ENCODE data around the gene ING4. TPM values are rescaled to one million over a fixed set of nuclear protein-coding genes. Genes with fewer than 3 reads are reported as not detected.

Gene ING4
- total and polyA plus RNA-seq, 5 donors from 2014 or later = 34.6 to 90.6 (median 80.8) TPM

GRCh38 chr12:6607751-6608591 lies 54.9 kb downstream of the ING4 start:
- DNase-seq (peak; percentile 60 to 74 (median 71)), ATAC-seq (ENCODE audit: low read depth in 2 of 2) (peak; percentile 10 to 19)
- peaks cover 18 to 59% (median 42%) of the 10 kb centered on the region in 4 donors for H3K4me1 Mint-ChIP-seq
- Histone ChIP-seq H3K4me3 (ENCODE audit: low read depth, low read length) (peak overlapping the region; percentile 18), H3K27ac (ENCODE audit: insufficient read depth, low read length, poor library complexity, severe bottlenecking) (peak overlapping the region; percentile 96), H3K4me1 (ENCODE audit: control insufficient read depth, insufficient read depth, low read length, poor library complexity, severe bottlenecking) (peaks cover 58% of the 10 kb centered on the region), H3K9me3 (ENCODE audit: control insufficient read depth in 2 of 2, low read length in 2 of 2) (no peaks in the 10 kb centered on the region), H3K36me3 (ENCODE audit: control insufficient read depth, insufficient read depth, low read length) (no peaks in the 10 kb centered on the region), H3K27me3 (ENCODE audit: control insufficient read depth, insufficient read depth, low read length) (no peaks in the 10 kb centered on the region)
- peaks cover 4% of the 10 kb centered on the region for H3K27me3 Mint-ChIP-seq
- H3K4me3 Mint-ChIP-seq = no peak overlapping the region
- no peak overlapping the region for H3K27ac Mint-ChIP-seq
- peaks cover 8% of the 10 kb centered on the region for H3K36me3 Mint-ChIP-seq
- H3K9me3 Mint-ChIP-seq = peaks cover 0 to 3% (median 0%) of the 10 kb centered on the region in 7 donors

- peak overlapping the region; percentile 94 for H3K4me3 ChIP-seq (ENCODE audit: low read depth, low read length)
- H3K27ac ChIP-seq (ENCODE audit: insufficient read depth, low read length, poor library complexity, severe bottlenecking) = peak overlapping the region; percentile 96
- Mint-ChIP-seq H3K27me3 (peaks cover 4% of the 10 kb centered on the region), H3K4me1 (peaks cover 10 to 59% (median 42%) of the 10 kb centered on the region in 4 donors), H3K9me3 (peaks cover 0 to 4% (median 0%) of the 10 kb centered on the region in 7 donors), H3K36me3 (peaks cover 17% of the 10 kb centered on the region), H3K4me3 (peak overlapping the region in 3 of 4 donors; percentile 90 to 97 (median 94)), H3K27ac (peak overlapping the region; percentile 93 to 97 (median 95))
- H3K4me1 ChIP-seq (ENCODE audit: control insufficient read depth, insufficient read depth, low read length, poor library complexity, severe bottlenecking) = peaks cover 53% of the 10 kb centered on the region
- no peaks in the 10 kb centered on the region for H3K9me3 ChIP-seq (ENCODE audit: control insufficient read depth in 2 of 2, low read length in 2 of 2)
- DNase-seq = peak; percentile 55 to 70 (median 69)
- no peaks in the 10 kb centered on the region for H3K27me3 ChIP-seq (ENCODE audit: control insufficient read depth, insufficient read depth, low read length)
- peak; percentile 33 to 38 for ATAC-seq (ENCODE audit: low read depth in 2 of 2)
- H3K36me3 ChIP-seq (ENCODE audit: control insufficient read depth, insufficient read depth, low read length) = peaks cover 10% of the 10 kb centered on the region
These were observed 56.4 kb downstream of the ING4 start for GRCh38 chr12:6606331-6607131.

- peak overlapping the region; percentile 93 to 97 (median 95) for H3K27ac Mint-ChIP-seq
- H3K4me1 ChIP-seq (ENCODE audit: control insufficient read depth, insufficient read depth, low read length, poor library complexity, severe bottlenecking) = peaks cover 45% of the 10 kb centered on the region
These were observed 57.2 kb downstream of the ING4 start for GRCh38 chr12:6605421-6606330.

GRCh38 chr12:6604259-6605029 lies 58.5 kb downstream of the ING4 start:
- Histone ChIP-seq H3K4me3 (ENCODE audit: low read depth, low read length) (peak overlapping the region; percentile 94), H3K9me3 (ENCODE audit: control insufficient read depth in 2 of 2, low read length in 2 of 2) (no peaks in the 10 kb centered on the region), H3K4me1 (ENCODE audit: control insufficient read depth, insufficient read depth, low read length, poor library complexity, severe bottlenecking) (peaks cover 45% of the 10 kb centered on the region), H3K27ac (ENCODE audit: insufficient read depth, low read length, poor library complexity, severe bottlenecking) (peak overlapping the region; percentile 96), H3K36me3 (ENCODE audit: control insufficient read depth, insufficient read depth, low read length) (peaks cover 31% of the 10 kb centered on the region), H3K27me3 (ENCODE audit: control insufficient read depth, insufficient read depth, low read length) (no peaks in the 10 kb centered on the region)
- peak overlapping the region; percentile 93 to 97 (median 95) for H3K27ac Mint-ChIP-seq
- peaks cover 0 to 4% (median 0%) of the 10 kb centered on the region in 7 donors for H3K9me3 Mint-ChIP-seq
- no peak for ATAC-seq (ENCODE audit: low read depth in 2 of 2)
- DNase-seq = no peak
- H3K36me3 Mint-ChIP-seq = peaks cover 36% of the 10 kb centered on the region
- H3K4me3 Mint-ChIP-seq = peak overlapping the region in 3 of 4 donors; percentile 90 to 97 (median 94)
- H3K27me3 Mint-ChIP-seq = peaks cover 4% of the 10 kb centered on the region
- H3K4me1 Mint-ChIP-seq = peaks cover 4 to 55% (median 36%) of the 10 kb centered on the region in 4 donors

More at GRCh38 chr12:6605421-6606330, 57.2 kb downstream of the ING4 start:
- peaks cover 0 to 4% (median 0%) of the 10 kb centered on the region in 7 donors for H3K9me3 Mint-ChIP-seq
- peaks cover 4 to 56% (median 35%) of the 10 kb centered on the region in 4 donors for H3K4me1 Mint-ChIP-seq
- peak; percentile 26 to 37 for ATAC-seq (ENCODE audit: low read depth in 2 of 2)
- DNase-seq = peak; percentile 37 to 59 (median 52)
- Histone ChIP-seq H3K4me3 (ENCODE audit: low read depth, low read length) (peak overlapping the region; percentile 94), H3K27ac (ENCODE audit: insufficient read depth, low read length, poor library complexity, severe bottlenecking) (peak overlapping the region; percentile 96), H3K27me3 (ENCODE audit: control insufficient read depth, insufficient read depth, low read length) (no peaks in the 10 kb centered on the region), H3K36me3 (ENCODE audit: control insufficient read depth, insufficient read depth, low read length) (peaks cover 19% of the 10 kb centered on the region), H3K9me3 (ENCODE audit: control insufficient read depth in 2 of 2, low read length in 2 of 2) (no peaks in the 10 kb centered on the region)
- peak overlapping the region in 3 of 4 donors; percentile 90 to 97 (median 94) for H3K4me3 Mint-ChIP-seq
- H3K36me3 Mint-ChIP-seq = peaks cover 25% of the 10 kb centered on the region
- peaks cover 4% of the 10 kb centered on the region for H3K27me3 Mint-ChIP-seq

GRCh38 chr12:6603095-6603567 lies 59.8 kb downstream of the ING4 start:
- H3K27me3 Mint-ChIP-seq = peaks cover 4% of the 10 kb centered on the region
- no peak for ATAC-seq (ENCODE audit: low read depth in 2 of 2)
- H3K36me3 Mint-ChIP-seq = peaks cover 43% of the 10 kb centered on the region
- peak overlapping the region; percentile 93 to 97 (median 96) for H3K27ac Mint-ChIP-seq
- peaks cover 0 to 4% (median 0%) of the 10 kb centered on the region in 7 donors for H3K9me3 Mint-ChIP-seq
- peaks cover 4 to 57% (median 37%) of the 10 kb centered on the region in 4 donors for H3K4me1 Mint-ChIP-seq
- H3K27ac ChIP-seq (ENCODE audit: insufficient read depth, low read length, poor library complexity, severe bottlenecking) = peak overlapping the region; percentile 65
- H3K4me3 Mint-ChIP-seq = peak overlapping the region in 3 of 4 donors; percentile 90 to 97 (median 94)
- no peaks in the 10 kb centered on the region for H3K9me3 ChIP-seq (ENCODE audit: control insufficient read depth in 2 of 2, low read length in 2 of 2)
- H3K4me1 ChIP-seq (ENCODE audit: control insufficient read depth, insufficient read depth, low read length, poor library complexity, severe bottlenecking) = peaks cover 44% of the 10 kb centered on the region
- H3K27me3 ChIP-seq (ENCODE audit: control insufficient read depth, insufficient read depth, low read length) = no peaks in the 10 kb centered on the region
- peak overlapping the region; percentile 74 for H3K4me3 ChIP-seq (ENCODE audit: low read depth, low read length)
- peak; percentile 43 to 75 (median 46) for DNase-seq
- peaks cover 43% of the 10 kb centered on the region for H3K36me3 ChIP-seq (ENCODE audit: control insufficient read depth, insufficient read depth, low read length)

- Histone ChIP-seq H3K27me3 (ENCODE audit: control insufficient read depth, insufficient read depth, low read length) (no peaks in the 10 kb centered on the region), H3K36me3 (ENCODE audit: control insufficient read depth, insufficient read depth, low read length) (peaks cover 49% of the 10 kb centered on the region), H3K4me1 (ENCODE audit: control insufficient read depth, insufficient read depth, low read length, poor library complexity, severe bottlenecking) (peaks cover 39% of the 10 kb centered on the region), H3K27ac (ENCODE audit: insufficient read depth, low read length, poor library complexity, severe bottlenecking) (peak overlapping the region; percentile 65), H3K9me3 (ENCODE audit: control insufficient read depth in 2 of 2, low read length in 2 of 2) (no peaks in the 10 kb centered on the region), H3K4me3 (ENCODE audit: low read depth, low read length) (peak overlapping the region; percentile 67)
- Mint-ChIP-seq H3K4me1 (peaks cover 4 to 59% (median 37%) of the 10 kb centered on the region in 4 donors), H3K27me3 (peaks cover 4% of the 10 kb centered on the region), H3K27ac (peak overlapping the region; percentile 93 to 97 (median 96)), H3K9me3 (peaks cover 0 to 4% (median 0%) of the 10 kb centered on the region in 7 donors), H3K36me3 (peaks cover 49% of the 10 kb centered on the region), H3K4me3 (peak overlapping the region in 3 of 4 donors; percentile 90 to 97 (median 94))
- DNase-seq = no peak
- ATAC-seq (ENCODE audit: low read depth in 2 of 2) = no peak
These were observed 60.4 kb downstream of the ING4 start for GRCh38 chr12:6602526-6602925.
